ENCODE measurements around the gene LRMDA. TPM values are rescaled to one million over a fixed set of nuclear protein-coding genes. Genes with fewer than 3 reads are reported as not detected.

LRMDA gene
- total and polyA plus RNA-seq, 2 of the 13 experiments (the other 11 are each of a cell fraction or from before 2014, with no cell fraction given), result 13.4 to 22.0 TPM

DNA sequence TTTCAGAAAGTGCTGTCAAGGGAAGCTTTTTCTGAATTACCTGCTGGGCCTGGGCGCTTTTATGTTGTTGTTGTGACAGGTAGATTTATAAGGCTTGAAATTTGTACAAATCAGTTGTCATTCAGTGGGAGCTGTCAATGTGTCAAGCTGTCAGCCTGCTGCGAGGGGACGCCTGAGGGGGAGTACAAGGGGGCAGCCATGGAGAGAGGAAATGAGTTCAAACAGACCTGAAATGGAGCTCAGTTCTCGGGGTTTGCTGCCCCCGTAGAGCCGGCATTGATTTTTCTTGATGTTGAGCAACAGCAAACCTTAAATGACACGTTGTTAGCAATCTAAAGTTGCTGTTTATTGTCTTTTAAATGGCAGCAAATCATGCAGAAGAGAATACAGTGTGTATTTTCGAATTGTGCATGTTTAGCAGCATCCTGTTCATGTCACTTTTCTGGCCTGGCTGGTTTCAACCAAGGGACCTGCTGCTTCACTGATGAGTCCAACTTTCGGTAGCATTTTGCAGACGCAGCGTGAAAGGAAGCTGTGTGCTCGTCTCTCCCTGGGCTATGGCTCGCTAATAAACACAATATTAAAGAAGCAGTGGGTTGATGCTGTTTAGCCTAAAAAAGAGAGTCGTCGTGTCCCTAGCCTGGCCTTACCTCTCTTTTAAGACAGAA, 166.5 kb downstream of the LRMDA start (continued):
- TF ChIP-seq, protein P1, sequence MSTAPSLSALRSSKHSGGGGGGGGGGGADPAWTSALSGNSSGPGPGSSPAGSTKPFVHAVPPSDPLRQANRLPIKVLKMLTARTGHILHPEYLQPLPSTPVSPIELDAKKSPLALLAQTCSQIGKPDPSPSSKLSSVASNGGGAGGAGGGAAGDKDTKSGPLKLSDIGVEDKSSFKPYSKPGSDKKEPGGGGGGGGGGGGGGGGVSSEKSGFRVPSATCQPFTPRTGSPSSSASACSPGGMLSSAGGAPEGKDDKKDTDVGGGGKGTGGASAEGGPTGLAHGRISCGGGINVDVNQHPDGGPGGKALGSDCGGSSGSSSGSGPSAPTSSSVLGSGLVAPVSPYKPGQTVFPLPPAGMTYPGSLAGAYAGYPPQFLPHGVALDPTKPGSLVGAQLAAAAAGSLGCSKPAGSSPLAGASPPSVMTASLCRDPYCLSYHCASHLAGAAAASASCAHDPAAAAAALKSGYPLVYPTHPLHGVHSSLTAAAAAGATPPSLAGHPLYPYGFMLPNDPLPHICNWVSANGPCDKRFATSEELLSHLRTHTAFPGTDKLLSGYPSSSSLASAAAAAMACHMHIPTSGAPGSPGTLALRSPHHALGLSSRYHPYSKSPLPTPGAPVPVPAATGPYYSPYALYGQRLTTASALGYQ (CRISPR knock-in tag; IDR thresholded peaks at IDR 0.05), result no peak
- TF ChIP-seq POGZ (CRISPR knock-in tag; IDR thresholded peaks at IDR 0.05) (0 out of 2 replicates have a peak, but pooled peaks have one; percentile 19), ZNF558 (CRISPR knock-in tag; IDR thresholded peaks at IDR 0.05; ENCODE audit: borderline replicate concordance) (no peak), AHR (CRISPR knock-in tag; IDR thresholded peaks at IDR 0.05) (no peak), ELF4 (CRISPR knock-in tag; IDR thresholded peaks at IDR 0.05; ENCODE audit: borderline replicate concordance) (no peak), ZNF230 (CRISPR knock-in tag; IDR thresholded peaks at IDR 0.05) (no peak), SETDB1 (CRISPR knock-in tag; IDR thresholded peaks at IDR 0.05; ENCODE audit: borderline replicate concordance) (no peak), NFE2L1 (CRISPR knock-in tag; IDR thresholded peaks at IDR 0.05; ENCODE audit: borderline replicate concordance) (no peak), ONECUT2 (CRISPR knock-in tag; IDR thresholded peaks at IDR 0.05) (peak; percentile 59; the same call in 1 of the 2 replicates), KLF13 (CRISPR knock-in tag; IDR thresholded peaks at IDR 0.05) (no peak), CBFB (CRISPR knock-in tag; IDR thresholded peaks at IDR 0.05) (no peak), TGIF2 (CRISPR knock-in tag; IDR thresholded peaks at IDR 0.05) (no peak), ARHGAP35 (CRISPR knock-in tag; IDR thresholded peaks at IDR 0.05; ENCODE audit: borderline replicate concordance) (no peak), RBFOX2 (IDR thresholded peaks at IDR 0.05; ENCODE audit: low read depth, low read length) (no peak), ZFP41 (CRISPR knock-in tag; IDR thresholded peaks at IDR 0.05; ENCODE audit: borderline replicate concordance) (no peak), CEBPB (IDR thresholded peaks at IDR 0.05; ENCODE audit: borderline replicate concordance, low read depth, low read length) (peak; percentile 52; the same call in 1 of the 2 replicates), ATRX (CRISPR knock-in tag; IDR thresholded peaks at IDR 0.05; ENCODE audit: borderline replicate concordance) (no peak), ZNF180 (CRISPR knock-in tag; IDR thresholded peaks at IDR 0.05; ENCODE audit: borderline replicate concordance, low read depth) (no peak), MAFK (conservative IDR thresholded peaks at IDR 0.05 in 1 of 2, IDR thresholded peaks at IDR 0.05 in 1 of 2; ENCODE audit: low read length in 2 of 2) (no peak), ZNF841 (CRISPR knock-in tag; IDR thresholded peaks at IDR 0.05; ENCODE audit: borderline replicate concordance) (no peak)
- TF ChIP-seq, protein P2, sequence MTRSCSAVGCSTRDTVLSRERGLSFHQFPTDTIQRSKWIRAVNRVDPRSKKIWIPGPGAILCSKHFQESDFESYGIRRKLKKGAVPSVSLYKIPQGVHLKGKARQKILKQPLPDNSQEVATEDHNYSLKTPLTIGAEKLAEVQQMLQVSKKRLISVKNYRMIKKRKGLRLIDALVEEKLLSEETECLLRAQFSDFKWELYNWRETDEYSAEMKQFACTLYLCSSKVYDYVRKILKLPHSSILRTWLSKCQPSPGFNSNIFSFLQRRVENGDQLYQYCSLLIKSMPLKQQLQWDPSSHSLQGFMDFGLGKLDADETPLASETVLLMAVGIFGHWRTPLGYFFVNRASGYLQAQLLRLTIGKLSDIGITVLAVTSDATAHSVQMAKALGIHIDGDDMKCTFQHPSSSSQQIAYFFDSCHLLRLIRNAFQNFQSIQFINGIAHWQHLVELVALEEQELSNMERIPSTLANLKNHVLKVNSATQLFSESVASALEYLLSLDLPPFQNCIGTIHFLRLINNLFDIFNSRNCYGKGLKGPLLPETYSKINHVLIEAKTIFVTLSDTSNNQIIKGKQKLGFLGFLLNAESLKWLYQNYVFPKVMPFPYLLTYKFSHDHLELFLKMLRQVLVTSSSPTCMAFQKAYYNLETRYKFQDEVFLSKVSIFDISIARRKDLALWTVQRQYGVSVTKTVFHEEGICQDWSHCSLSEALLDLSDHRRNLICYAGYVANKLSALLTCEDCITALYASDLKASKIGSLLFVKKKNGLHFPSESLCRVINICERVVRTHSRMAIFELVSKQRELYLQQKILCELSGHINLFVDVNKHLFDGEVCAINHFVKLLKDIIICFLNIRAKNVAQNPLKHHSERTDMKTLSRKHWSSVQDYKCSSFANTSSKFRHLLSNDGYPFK (CRISPR knock-in tag; IDR thresholded peaks at IDR 0.05; ENCODE audit: borderline replicate concordance), result no peak
- TF ChIP-seq, protein P3, sequence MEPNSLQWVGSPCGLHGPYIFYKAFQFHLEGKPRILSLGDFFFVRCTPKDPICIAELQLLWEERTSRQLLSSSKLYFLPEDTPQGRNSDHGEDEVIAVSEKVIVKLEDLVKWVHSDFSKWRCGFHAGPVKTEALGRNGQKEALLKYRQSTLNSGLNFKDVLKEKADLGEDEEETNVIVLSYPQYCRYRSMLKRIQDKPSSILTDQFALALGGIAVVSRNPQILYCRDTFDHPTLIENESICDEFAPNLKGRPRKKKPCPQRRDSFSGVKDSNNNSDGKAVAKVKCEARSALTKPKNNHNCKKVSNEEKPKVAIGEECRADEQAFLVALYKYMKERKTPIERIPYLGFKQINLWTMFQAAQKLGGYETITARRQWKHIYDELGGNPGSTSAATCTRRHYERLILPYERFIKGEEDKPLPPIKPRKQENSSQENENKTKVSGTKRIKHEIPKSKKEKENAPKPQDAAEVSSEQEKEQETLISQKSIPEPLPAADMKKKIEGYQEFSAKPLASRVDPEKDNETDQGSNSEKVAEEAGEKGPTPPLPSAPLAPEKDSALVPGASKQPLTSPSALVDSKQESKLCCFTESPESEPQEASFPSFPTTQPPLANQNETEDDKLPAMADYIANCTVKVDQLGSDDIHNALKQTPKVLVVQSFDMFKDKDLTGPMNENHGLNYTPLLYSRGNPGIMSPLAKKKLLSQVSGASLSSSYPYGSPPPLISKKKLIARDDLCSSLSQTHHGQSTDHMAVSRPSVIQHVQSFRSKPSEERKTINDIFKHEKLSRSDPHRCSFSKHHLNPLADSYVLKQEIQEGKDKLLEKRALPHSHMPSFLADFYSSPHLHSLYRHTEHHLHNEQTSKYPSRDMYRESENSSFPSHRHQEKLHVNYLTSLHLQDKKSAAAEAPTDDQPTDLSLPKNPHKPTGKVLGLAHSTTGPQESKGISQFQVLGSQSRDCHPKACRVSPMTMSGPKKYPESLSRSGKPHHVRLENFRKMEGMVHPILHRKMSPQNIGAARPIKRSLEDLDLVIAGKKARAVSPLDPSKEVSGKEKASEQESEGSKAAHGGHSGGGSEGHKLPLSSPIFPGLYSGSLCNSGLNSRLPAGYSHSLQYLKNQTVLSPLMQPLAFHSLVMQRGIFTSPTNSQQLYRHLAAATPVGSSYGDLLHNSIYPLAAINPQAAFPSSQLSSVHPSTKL (CRISPR knock-in tag; IDR thresholded peaks at IDR 0.05), result 0 out of 2 replicates have a peak, but pooled peaks have one; percentile 13

Measured in HepG2 (cell line).